Liver (tissue), 9 donors: ENCODE measurements around the gene ANKS1A. TPM values are rescaled to one million over a fixed set of nuclear protein-coding genes. Genes with fewer than 3 reads are reported as not detected.

Experiments used
- DNase-seq: peaks from one replicate; pipeline ENCODE4 v3.0.0-alpha.2; 2017; ENCODE audit warnings: low spot score
- H3K27ac ChIP-seq, 2 donors: one replicate each; pipeline ENCODE4 v1.7.0; 2013; ENCODE audit warnings: inconsistent platforms in 2 of 2, low read length in 2 of 2, control low read depth in 1 of 2, low read depth in 1 of 2, mild to moderate bottlenecking in 1 of 2
- H3K27me3 ChIP-seq, 4 donors: one replicate each; pipeline versions ENCODE4 v1.6.1 to v1.7.0; 2013; ENCODE audit warnings: low read length in 3 of 4, inconsistent platforms in 1 of 4, mild to moderate bottlenecking in 1 of 4, moderate library complexity in 1 of 4; ENCODE audit not compliant: control insufficient read depth in 4 of 4, insufficient read depth in 4 of 4
- H3K36me3 ChIP-seq, 4 donors: one replicate each; pipeline versions ENCODE4 v1.6.1 to v1.7.0; 2013; ENCODE audit warnings: low read length in 3 of 4, mild to moderate bottlenecking in 3 of 4, low read depth in 1 of 4, moderate library complexity in 1 of 4; ENCODE audit not compliant: control insufficient read depth in 4 of 4, insufficient read depth in 3 of 4
- H3K4me1 ChIP-seq, 4 donors: one replicate each; pipeline versions ENCODE4 v1.6.1 to v1.7.0; 2013; ENCODE audit warnings: low read length in 3 of 4, mild to moderate bottlenecking in 3 of 4, moderate library complexity in 1 of 4; ENCODE audit not compliant: control insufficient read depth in 4 of 4, insufficient read depth in 4 of 4
- H3K4me3 ChIP-seq, 3 donors: one replicate each; pipeline versions ENCODE4 v1.6.1 to v1.7.0; 2013; ENCODE audit warnings: low read length in 3 of 3, control low read depth in 1 of 3, low read depth in 1 of 3, mild to moderate bottlenecking in 1 of 3
- H3K9ac ChIP-seq, 2 donors: one replicate each; pipeline ENCODE4 v1.7.0; 2013; ENCODE audit warnings: low read length in 2 of 2, mild to moderate bottlenecking in 2 of 2, moderate library complexity in 2 of 2, control low read depth in 1 of 2, low read depth in 1 of 2
- H3K9me3 ChIP-seq, 4 donors: one replicate each; pipeline versions ENCODE4 v1.6.1 to v1.7.0; 2013; ENCODE audit warnings: low read length in 3 of 4; ENCODE audit not compliant: control insufficient read depth in 4 of 4
- ATF3 ChIP-seq: IDR thresholded peaks from 2 replicates; pipeline ENCODE4 v1.6.1; 2016; ENCODE audit warnings: antibody characterized with exemption
- FOXA2 ChIP-seq: IDR thresholded peaks from 2 replicates; pipeline ENCODE4 v1.6.1; 2016; ENCODE audit warnings: antibody characterized with exemption
- GABPA ChIP-seq, 2 donors: IDR thresholded peaks in 1 of 2; conservative IDR thresholded peaks in 1 of 2; 2 replicates each; pipeline ENCODE4 v1.6.1; 2016; ENCODE audit warnings: antibody characterized with exemption in 2 of 2, mild to moderate bottlenecking in 1 of 2, moderate library complexity in 1 of 2
- HNF4A ChIP-seq, 2 donors: conservative IDR thresholded peaks; 2 replicates each; pipeline ENCODE4 v1.6.1; 2016; ENCODE audit warnings: antibody characterized with exemption in 2 of 2, mild to moderate bottlenecking in 2 of 2
- HNF4G ChIP-seq: IDR thresholded peaks from 2 replicates; pipeline ENCODE4 v1.6.1; 2016; ENCODE audit warnings: antibody characterized with exemption
- JUND ChIP-seq, 2 donors: IDR thresholded peaks; 2 replicates each; pipeline ENCODE4 v1.6.1; 2016; ENCODE audit warnings: antibody characterized with exemption in 2 of 2
- MAX ChIP-seq: IDR thresholded peaks from 2 replicates; pipeline ENCODE4 v1.6.1; 2016; ENCODE audit warnings: antibody characterized with exemption
- NR2F2 ChIP-seq: IDR thresholded peaks from 2 replicates; pipeline ENCODE4 v1.6.1; 2016; ENCODE audit warnings: antibody characterized with exemption
- RAD21 ChIP-seq, 2 donors: IDR thresholded peaks; 2 replicates each; pipeline ENCODE4 v1.6.1; 2016; ENCODE audit warnings: antibody characterized with exemption in 2 of 2, mild to moderate bottlenecking in 2 of 2
- RXRA ChIP-seq, 2 donors: IDR thresholded peaks; 2 replicates each; pipeline ENCODE4 v1.6.1; 2017 to 2018; ENCODE audit warnings: antibody characterized with exemption in 2 of 2, mild to moderate bottlenecking in 1 of 2
- SP1 ChIP-seq: IDR thresholded peaks from 2 replicates; pipeline ENCODE4 v1.6.1; 2018; ENCODE audit warnings: antibody characterized with exemption, mild to moderate bottlenecking
- TAF1 ChIP-seq: conservative IDR thresholded peaks from 2 replicates; pipeline ENCODE4 v1.6.1; 2016; ENCODE audit warnings: antibody characterized with exemption, mild to moderate bottlenecking
- YY1 ChIP-seq: IDR thresholded peaks from 2 replicates; pipeline ENCODE4 v1.6.1; 2016; ENCODE audit warnings: antibody characterized with exemption, mild to moderate bottlenecking
- ZBTB33 ChIP-seq: IDR thresholded peaks from 2 replicates; pipeline ENCODE4 v1.6.1; 2016; ENCODE audit warnings: antibody characterized with exemption
- WGBS: extraction: QIAGEN DNeasy Blood & Tissue Kit; methylation state at CpG from one replicate; pipeline ENCODE4 v1.1.7; 2013; 5-methylcytosine and 5-hydroxymethylcytosine counted together
- polyA plus RNA-seq, 2 donors: library from polyadenylated mRNA; stranded (reverse) in 1 of 2; unstranded in 1 of 2; fragments of 200-250 nt in 1 of 2; fragments of >200 nt in 1 of 2; fragmentation: Nextera tagmentation in 1 of 2; extraction: Ambion mirVana in 1 of 2; gene quantifications; one replicate each; pipeline versions ENCODE4 v1.2.1 to v1.2.3, GENCODE V29; 2013 to 2015
- total RNA-seq, 2 donors: library from RNA; depleted of rRNA; stranded (reverse); fragments of >200 nt; gene quantifications; one replicate each; pipeline ENCODE4 v1.2.3, GENCODE V29; 2014
- TF ChIP-seq, protein P1 (sequence below): IDR thresholded peaks from 2 replicates; pipeline ENCODE4 v1.6.1; 2016; ENCODE audit warnings: antibody characterized with exemption, mild to moderate bottlenecking
- TF ChIP-seq, protein P2 (sequence below): fragments of 150-350 bp; IDR thresholded peaks from 2 replicates; pipeline ENCODE4 v1.5.1; 2017; ENCODE audit warnings: improper control_type of control experiment, low read depth, low read length; ENCODE audit not compliant: missing input control
- donor health status: healthy.
- donor health status: healthy.
- donor health status: healthy.
- donor health status: healthy.
- donor health status: healthy.

Gene ANKS1A
- total and polyA plus RNA-seq, 4 donors: 4.3 to 18.7 (median 6.7) TPM

DNA sequence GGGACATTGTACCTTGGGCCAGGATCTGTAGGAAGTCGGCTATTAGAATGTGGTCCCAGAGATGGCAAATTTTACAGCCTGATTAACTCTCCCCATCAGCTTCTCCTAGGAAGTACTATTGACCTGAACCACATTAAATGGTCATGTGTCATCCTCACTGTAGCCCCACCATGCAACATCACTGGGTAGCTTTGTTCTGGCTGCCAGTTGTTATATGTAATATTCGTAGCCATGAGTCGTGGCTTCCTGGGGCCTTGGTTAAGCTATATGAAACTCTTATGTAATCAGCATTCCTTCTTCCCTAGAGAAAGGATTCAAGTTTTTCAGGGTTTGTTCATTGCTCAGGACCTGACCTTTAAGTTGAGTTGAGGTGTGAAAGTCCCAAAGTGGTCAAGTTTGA lies 125.7 kb downstream of the ANKS1A start:
- Histone ChIP-seq H3K27me3 (no peaks in the 10 kb centered on the region), H3K36me3 (peaks cover 0 to 5% (median 0%) of the 10 kb centered on the region in 4 donors), H3K9ac (no peak overlapping the region), H3K9me3 (no peaks in the 10 kb centered on the region), H3K27ac (no peak overlapping the region), H3K4me1 (peaks cover 2 to 40% (median 31%) of the 10 kb centered on the region in 4 donors), H3K4me3 (no peak overlapping the region)
- TF ChIP-seq MAX: no peak
- TF ChIP-seq GABPA (IDR thresholded peaks at IDR 0.05 in 1 of 2, conservative IDR thresholded peaks at IDR 0.05 in 1 of 2): no peak
- TF ChIP-seq FOXA2: no peak
- TF ChIP-seq, protein P1, sequence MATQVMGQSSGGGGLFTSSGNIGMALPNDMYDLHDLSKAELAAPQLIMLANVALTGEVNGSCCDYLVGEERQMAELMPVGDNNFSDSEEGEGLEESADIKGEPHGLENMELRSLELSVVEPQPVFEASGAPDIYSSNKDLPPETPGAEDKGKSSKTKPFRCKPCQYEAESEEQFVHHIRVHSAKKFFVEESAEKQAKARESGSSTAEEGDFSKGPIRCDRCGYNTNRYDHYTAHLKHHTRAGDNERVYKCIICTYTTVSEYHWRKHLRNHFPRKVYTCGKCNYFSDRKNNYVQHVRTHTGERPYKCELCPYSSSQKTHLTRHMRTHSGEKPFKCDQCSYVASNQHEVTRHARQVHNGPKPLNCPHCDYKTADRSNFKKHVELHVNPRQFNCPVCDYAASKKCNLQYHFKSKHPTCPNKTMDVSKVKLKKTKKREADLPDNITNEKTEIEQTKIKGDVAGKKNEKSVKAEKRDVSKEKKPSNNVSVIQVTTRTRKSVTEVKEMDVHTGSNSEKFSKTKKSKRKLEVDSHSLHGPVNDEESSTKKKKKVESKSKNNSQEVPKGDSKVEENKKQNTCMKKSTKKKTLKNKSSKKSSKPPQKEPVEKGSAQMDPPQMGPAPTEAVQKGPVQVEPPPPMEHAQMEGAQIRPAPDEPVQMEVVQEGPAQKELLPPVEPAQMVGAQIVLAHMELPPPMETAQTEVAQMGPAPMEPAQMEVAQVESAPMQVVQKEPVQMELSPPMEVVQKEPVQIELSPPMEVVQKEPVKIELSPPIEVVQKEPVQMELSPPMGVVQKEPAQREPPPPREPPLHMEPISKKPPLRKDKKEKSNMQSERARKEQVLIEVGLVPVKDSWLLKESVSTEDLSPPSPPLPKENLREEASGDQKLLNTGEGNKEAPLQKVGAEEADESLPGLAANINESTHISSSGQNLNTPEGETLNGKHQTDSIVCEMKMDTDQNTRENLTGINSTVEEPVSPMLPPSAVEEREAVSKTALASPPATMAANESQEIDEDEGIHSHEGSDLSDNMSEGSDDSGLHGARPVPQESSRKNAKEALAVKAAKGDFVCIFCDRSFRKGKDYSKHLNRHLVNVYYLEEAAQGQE: no peak
- TF ChIP-seq, protein P2, sequence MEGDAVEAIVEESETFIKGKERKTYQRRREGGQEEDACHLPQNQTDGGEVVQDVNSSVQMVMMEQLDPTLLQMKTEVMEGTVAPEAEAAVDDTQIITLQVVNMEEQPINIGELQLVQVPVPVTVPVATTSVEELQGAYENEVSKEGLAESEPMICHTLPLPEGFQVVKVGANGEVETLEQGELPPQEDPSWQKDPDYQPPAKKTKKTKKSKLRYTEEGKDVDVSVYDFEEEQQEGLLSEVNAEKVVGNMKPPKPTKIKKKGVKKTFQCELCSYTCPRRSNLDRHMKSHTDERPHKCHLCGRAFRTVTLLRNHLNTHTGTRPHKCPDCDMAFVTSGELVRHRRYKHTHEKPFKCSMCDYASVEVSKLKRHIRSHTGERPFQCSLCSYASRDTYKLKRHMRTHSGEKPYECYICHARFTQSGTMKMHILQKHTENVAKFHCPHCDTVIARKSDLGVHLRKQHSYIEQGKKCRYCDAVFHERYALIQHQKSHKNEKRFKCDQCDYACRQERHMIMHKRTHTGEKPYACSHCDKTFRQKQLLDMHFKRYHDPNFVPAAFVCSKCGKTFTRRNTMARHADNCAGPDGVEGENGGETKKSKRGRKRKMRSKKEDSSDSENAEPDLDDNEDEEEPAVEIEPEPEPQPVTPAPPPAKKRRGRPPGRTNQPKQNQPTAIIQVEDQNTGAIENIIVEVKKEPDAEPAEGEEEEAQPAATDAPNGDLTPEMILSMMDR: no peak
- no peak for TF ChIP-seq NR2F2
- no peak for TF ChIP-seq RXRA (IDR thresholded peaks at IDR 0.05)
- TF ChIP-seq ATF3: no peak
- no peak for TF ChIP-seq YY1
- no peak for TF ChIP-seq HNF4A (conservative IDR thresholded peaks at IDR 0.05)
- no peak for TF ChIP-seq SP1
- TF ChIP-seq TAF1: no peak
- no peak for TF ChIP-seq RAD21 (IDR thresholded peaks at IDR 0.05)
- WGBS: 88% methylated on average over 3 of the region's 3 CpGs
- no peak for DNase-seq

DNA sequence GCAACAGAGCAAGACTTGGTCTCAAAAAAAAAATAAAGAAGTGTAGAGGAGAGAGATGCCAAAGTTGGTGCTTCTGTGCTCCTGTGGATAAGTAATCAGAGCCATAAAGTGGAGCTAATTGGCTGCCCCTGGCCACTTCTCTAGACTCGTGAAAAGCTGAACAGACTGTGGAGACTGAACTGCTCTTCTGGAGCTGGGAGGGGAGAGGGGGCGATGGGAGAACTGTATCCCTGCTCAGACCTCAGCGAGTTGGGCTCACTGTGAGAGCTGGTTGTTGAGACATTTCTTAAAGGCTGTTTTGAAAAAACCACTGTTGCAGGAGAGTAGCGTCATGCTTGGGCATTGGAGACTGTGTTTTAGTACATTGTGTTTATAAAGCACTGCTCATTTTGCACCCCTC lies 126.4 kb downstream of the ANKS1A start:
- WGBS: 92% methylated on average over 4 of the region's 4 CpGs
- Histone ChIP-seq H3K9ac (no peak overlapping the region), H3K4me1 (peaks cover 2 to 43% (median 33%) of the 10 kb centered on the region in 4 donors), H3K27me3 (no peaks in the 10 kb centered on the region), H3K27ac (no peak overlapping the region), H3K9me3 (no peaks in the 10 kb centered on the region), H3K4me3 (no peak overlapping the region), H3K36me3 (peaks cover 0 to 5% (median 0%) of the 10 kb centered on the region in 4 donors)
- TF ChIP-seq SP1 (no peak), HNF4G (no peak), ZBTB33 (no peak), NR2F2 (no peak), RAD21 (IDR thresholded peaks at IDR 0.05) (no peak), JUND (IDR thresholded peaks at IDR 0.05) (no peak)
- TF ChIP-seq, protein P1: no peak
- DNase-seq: no peak
